Fibroblast of upper back skin (primary cell): ENCODE measurements around the gene ARHGAP10.
A peak's percentile ranks its signal among the peaks of the same experiment; 100 is the strongest.

Experiments used
- DNase-seq: peaks from one replicate; pipeline ENCODE4 v3.0.0-alpha.2; 2013

ARHGAP10 gene

GRCh38 chr4:148110169-148110568, 378.3 kb downstream of the ARHGAP10 start:
- no peak for DNase-seq

GRCh38 chr4:148112231-148112982, 380.5 kb downstream of the ARHGAP10 start:
- peak; percentile 80 for DNase-seq

- DNase-seq = no peak
Measured at GRCh38 chr4:148114436-148114835, 382.5 kb downstream of the ARHGAP10 start.

- peak; percentile 97 for DNase-seq
Measured at GRCh38 chr4:148116264-148116663, 384.4 kb downstream of the ARHGAP10 start.

GRCh38 chr4:148116969-148117368, 385.1 kb downstream of the ARHGAP10 start:
- no peak for DNase-seq

GRCh38 chr4:148118179-148118578, 386.3 kb downstream of the ARHGAP10 start:
- DNase-seq = no peak

GRCh38 chr4:148118633-148119032, 386.7 kb downstream of the ARHGAP10 start:
- DNase-seq = no peak

- peak; percentile 6 for DNase-seq
Measured at GRCh38 chr4:148120216-148120615, 388.3 kb downstream of the ARHGAP10 start.
